Left colon (tissue), 2 donors: ENCODE data around the gene GZMH. TPM values are rescaled to one million over a fixed set of nuclear protein-coding genes. Genes with fewer than 3 reads are reported as not detected.
"Not testable (repeated sequence)": the region's sequence is repeated elsewhere in the genome, so short reads cannot be mapped to it uniquely, and the experiment has no call there.

ENCODE experiments used
- ATAC-seq: fragments of 200-7000 bp; cut with Tn5 transposase; one replicate; pipeline ENCODE4 v1.9.1; 2020; ENCODE audit warnings: mild to moderate bottlenecking, moderate library complexity
- DNase-seq, 2 donors: peaks; one replicate each; pipeline ENCODE4 v3.0.0-alpha.2; 2020
- intact Hi-C, 2 donors: fragments of 100-400 bp; cut with DNase I in 1 of 2; cut with micrococcal nuclease in 1 of 2; formaldehyde crosslinking; loops; one replicate each; pipeline versions ENCODE4 v1.11.2 to v1.14.0; 2022; cut with DNase I, micrococcal nuclease
- total RNA-seq, 2 donors: library from RNA; stranded (reverse); fragmentation: NEBNext Ultra II Directional; extraction: Animal tissue kit (Norgen Biotek cat#: 25700); gene quantifications; one replicate each; pipeline ENCODE4 v1.2.1, GENCODE V29; 2021
- donor health status: DM: no; HTN: no; CAD: no.
- donor health status: DM: yes; HTN: yes; CAD: no.

The GZMH gene
- total RNA-seq, 2 donors from 2014 or later: not detected

GRCh38 chr14:24605435-24606190 is 3.9 kb downstream of the GZMH start:
- ATAC-seq (peak; percentile 57), DNase-seq (peak in 1 of 2 donors; percentile 51)
- intact Hi-C loops: no loop called here

GRCh38 chr14:24597403-24597802 is 12.1 kb downstream of the GZMH start:
- DNase-seq: no peak
- no peak for ATAC-seq
- intact Hi-C loops: no loop called here

GRCh38 chr14:24595073-24595808 is 14.2 kb downstream of the GZMH start:
- DNase-seq: no peak
- ATAC-seq: no peak
- intact Hi-C loops: no loop called here

- DNase-seq, ATAC-seq, intact Hi-C loops: not testable (repeated sequence)
Measured at GRCh38 chr14:24591004-24591403, 18.5 kb downstream of the GZMH start.

- DNase-seq, intact Hi-C loops: not testable (repeated sequence)
Measured at GRCh38 chr14:24584402-24584801, 25.1 kb downstream of the GZMH start.

GRCh38 chr14:24578558-24578957 is 30.9 kb downstream of the GZMH start:
- DNase-seq: no peak
- no peak for ATAC-seq
- intact Hi-C loops: no loop called here

More at GRCh38 chr14:24584402-24584801, 25.1 kb downstream of the GZMH start:
- ATAC-seq: not testable (repeated sequence)

GRCh38 chr14:24576771-24577170 is 32.7 kb downstream of the GZMH start:
- DNase-seq (no peak), ATAC-seq (no peak)
- intact Hi-C loops: no loop called here

- DNase-seq (no peak), ATAC-seq (no peak)
- intact Hi-C loops: no loop called here
Measured at GRCh38 chr14:24576182-24576581, 33.3 kb downstream of the GZMH start, which contains the start of gene CTSG. Gene CTSG (minus strand): TSS chr14:24576250. CDS start chr14:24576223, 27 bp downstream.

GRCh38 chr14:24574206-24574774 is 35.2 kb downstream of the GZMH start:
- no peak for ATAC-seq
- no peak for DNase-seq
- intact Hi-C loops: no loop called here

GRCh38 chr14:24566318-24566717 is 43.2 kb downstream of the GZMH start:
- ATAC-seq: no peak
- DNase-seq: no peak
- intact Hi-C loops: no loop called here

GRCh38 chr14:24565766-24566165 is 43.7 kb downstream of the GZMH start:
- ATAC-seq (no peak), DNase-seq (no peak)

GRCh38 chr14:24563505-24563904 is 46.0 kb downstream of the GZMH start:
- intact Hi-C loops: no loop called here
- no peak for ATAC-seq
- no peak for DNase-seq

More at GRCh38 chr14:24565766-24566165, 43.7 kb downstream of the GZMH start:
- intact Hi-C loops: no loop called here

- no peak for DNase-seq
- intact Hi-C loops: no loop called here
- no peak for ATAC-seq
Measured at GRCh38 chr14:24556756-24557155, 52.7 kb downstream of the GZMH start.

Other genes with a start within 250 kb of the GZMH start
- 10 to 100 TPM; 12.8 to 17.4 TPM for gene NFATC4, start 241.5 kb downstream of the GZMH start, total RNA-seq
- gene NYNRIN, start 210.7 kb downstream of the GZMH start, total RNA-seq: 10 to 100 TPM; 11.7 to 13.2 TPM
- 1 to 10 TPM; 2.0 to 2.5 TPM for gene CBLN3, start 180.0 kb downstream of the GZMH start, total RNA-seq
- gene KHNYN, start 179.7 kb downstream of the GZMH start, total RNA-seq: 10 to 100 TPM; 70.8 to 97.3 TPM
- 10 to 100 TPM; 34.4 to 40.8 TPM for gene SDR39U1, start 166.9 kb downstream of the GZMH start, total RNA-seq
- 1 to 10 TPM in 1 of 2 donors, not detected in 1; 4.4 TPM for gene CMA1, start 101.4 kb downstream of the GZMH start, total RNA-seq
- gene CTSG, start 33.4 kb downstream of the GZMH start, total RNA-seq: 10 to 100 TPM in 1 of 2 donors, 1 to 10 TPM in 1; 1.3 to 10.7 TPM
- 1 to 10 TPM; 1.3 to 4.2 TPM for gene GZMB, start 24.5 kb upstream of the GZMH start, total RNA-seq